DND-41 (cell line): ENCODE data around the gene TPP2.

Source experiments
- CTCF ChIP-seq: IDR thresholded peaks from 2 replicates; pipeline ENCODE4 v1.5.1; 2012; ENCODE audit warnings: borderline replicate concordance, low read length, moderate library complexity, mild to moderate bottlenecking; ENCODE audit not compliant: poor library complexity, severe bottlenecking; ENCODE audit errors: extremely low read depth
- EZH2 ChIP-seq: IDR thresholded peaks from 3 replicates; pipeline ENCODE4 v1.6.1; 2012; ENCODE audit warnings: borderline replicate concordance, low read depth, mild to moderate bottlenecking, moderate library complexity, low read length, inconsistent platforms; ENCODE audit not compliant: severe bottlenecking

- TF ChIP-seq CTCF (no peak), EZH2 (no peak)
Observed at GRCh38 chr13:102701331-102701730, 104.5 kb downstream of the TPP2 start.
